K562 (cell line): Measurements from ENCODE around the gene BSCL2. TPM values are rescaled to one million over a fixed set of nuclear protein-coding genes. Genes with fewer than 3 reads are reported as not detected.

ENCODE experiments used
- CREB1 ChIP-seq, 2 experiments: sonication (generic) in 1 of 2; formaldehyde crosslinking in 1 of 2; IDR thresholded peaks; 2 replicates each; pipeline versions ENCODE4 v1.6.1 to v1.8.0; 2012 to 2022; ENCODE audit warnings: inconsistent platforms in 1 of 2, mild to moderate bottlenecking in 1 of 2, missing genetic modification reagents in 1 of 2, moderate library complexity in 1 of 2
- CXXC5 ChIP-seq: fragments of 250-450 bp; sonication (Bioruptor Pico); IDR thresholded peaks from 2 replicates; pipeline ENCODE4 v1.8.0; 2022; ENCODE audit warnings: inconsistent platforms, mild to moderate bottlenecking, moderate library complexity
- GTF2B ChIP-seq: IDR thresholded peaks from 2 replicates; pipeline ENCODE4 v1.6.1; 2011; ENCODE audit not compliant: insufficient read length; ENCODE audit errors: extremely low read depth
- LCOR ChIP-seq: sonication (generic); formaldehyde crosslinking; IDR thresholded peaks from 2 replicates; pipeline ENCODE4 v1.8.0; 2022; ENCODE audit warnings: mild to moderate bottlenecking, missing genetic modification reagents
- MED1 ChIP-seq: sonication (generic); formaldehyde crosslinking; IDR thresholded peaks from 2 replicates; pipeline ENCODE4 v1.8.1; 2023; ENCODE audit warnings: missing genetic modification reagents, borderline replicate concordance
- RNF219 ChIP-seq: fragments of 250-450 bp; sonication (Bioruptor Pico); IDR thresholded peaks from 2 replicates; pipeline ENCODE4 v1.5.0; 2022; ENCODE audit warnings: mild to moderate bottlenecking
- SRF ChIP-seq, 2 experiments: fragments of 250-450, 450-650 bp in 1 of 2; sonication (Bioruptor Pico) in 1 of 2; sonication (generic) in 1 of 2; formaldehyde crosslinking; IDR thresholded peaks; 2 replicates each; pipeline versions ENCODE4 v1.5.0 to v1.5.1; 2020 to 2022; ENCODE audit warnings: mild to moderate bottlenecking in 1 of 2, missing genetic modification reagents in 1 of 2
- ZBTB2 ChIP-seq: fragments of 450-650 bp; IDR thresholded peaks from 2 replicates; pipeline ENCODE4 v1.6.1; 2016; ENCODE audit warnings: antibody characterized with exemption
- ZFP1 ChIP-seq: fragments of 450-650 bp; formaldehyde crosslinking; IDR thresholded peaks from 2 replicates; pipeline ENCODE4 v1.4.0; 2020; ENCODE audit warnings: mild to moderate bottlenecking, mixed read lengths
- ZFP30 ChIP-seq: fragments of 250-450 bp; sonication (Bioruptor Pico); IDR thresholded peaks from 2 replicates; pipeline ENCODE4 v1.8.0; 2022; ENCODE audit warnings: moderate library complexity, mild to moderate bottlenecking, inconsistent platforms, borderline replicate concordance
- ZMIZ1 ChIP-seq, 2 experiments: fragments of 150-350 bp in 1 of 2; IDR thresholded peaks; 2 replicates each; pipeline ENCODE4 v1.6.1; 2012 to 2016; ENCODE audit warnings: low read depth in 2 of 2, low read length in 2 of 2, mild to moderate bottlenecking in 1 of 2, moderate library complexity in 1 of 2
- ZNF398 ChIP-seq: fragments of 250-450 bp; sonication (Bioruptor Pico); IDR thresholded peaks from 2 replicates; pipeline ENCODE4 v1.8.0; 2021; ENCODE audit warnings: moderate library complexity, mild to moderate bottlenecking, inconsistent platforms
- ZNF41 ChIP-seq: fragments of 250-450 bp; sonication (Bioruptor Pico); conservative IDR thresholded peaks from 2 replicates; pipeline ENCODE4 v1.4.0; 2020; ENCODE audit warnings: mild to moderate bottlenecking
- ZNF586 ChIP-seq: fragments of 450-650 bp; formaldehyde crosslinking; conservative IDR thresholded peaks from 2 replicates; pipeline ENCODE4 v1.4.0; 2020; ENCODE audit warnings: mild to moderate bottlenecking, moderate library complexity
- ZNF830 ChIP-seq: fragments of 250-450 bp; sonication (Bioruptor Pico); IDR thresholded peaks from 2 replicates; pipeline ENCODE4 v1.5.0; 2021; ENCODE audit warnings: mild to moderate bottlenecking
- polyA plus RNA-seq, 8 experiments: library from polyadenylated mRNA; depleted of rRNA in 4 of 8; stranded (reverse) in 5 of 8; unstranded in 3 of 8; fragments of >200 nt; fragmentation: Nextera tagmentation in 2 of 8; fragmentation: Illumina TruSeq in 1 of 8; extraction: Ambion mirVana in 2 of 8; extraction: Trizol in 1 of 8; gene quantifications; 2 replicates each; pipeline versions ENCODE4 v1.2.1 to v1.2.3, GENCODE V29; 2011 to 2014; ENCODE audit warnings: inconsistent platforms in 1 of 8, missing spikeins in 1 of 8
- total RNA-seq, 7 experiments: library from RNA; depleted of rRNA in 6 of 7; stranded (reverse); fragments of >200 nt in 6 of 7; fragmentation: Illumina TruSeq in 2 of 7; extraction: Trizol in 2 of 7; gene quantifications; 2 replicates each; pipeline versions ENCODE4 v1.2.1 to v1.2.3, GENCODE V29; 2011 to 2021; ENCODE audit warnings: low replicate concordance in 1 of 7

The BSCL2 gene
- total and polyA plus RNA-seq, 9 of the 15 experiments (the other 6 are each of a cell fraction or from before 2014, with no cell fraction given), result 18.9 to 51.7 (median 35.2) TPM

GRCh38 chr11:62678770-62679696 lies 28.2 kb downstream of the BSCL2 start, which contains the start of gene UBXN1 (continued):
- TF ChIP-seq RNF219 (CRISPR knock-in tag) (no peak), ZBTB2 (peak; percentile 50; the same call in 1 of the 2 replicates), CREB1 (IDR thresholded peaks at IDR 0.05) (no peak), CREB1 (CRISPR knock-in tag; IDR thresholded peaks at IDR 0.05) (no peak), ZFP1 (CRISPR knock-in tag) (no peak), ZNF41 (no peak), ZMIZ1 (IDR thresholded peaks at IDR 0.05; ENCODE audit: low read depth in 2 of 2, low read length in 2 of 2) (no peak), GTF2B (no peak), CXXC5 (CRISPR knock-in tag) (peak; percentile 66), ZFP30 (CRISPR knock-in tag) (no peak), LCOR (CRISPR knock-in tag) (no peak), SRF (CRISPR knock-in tag; IDR thresholded peaks at IDR 0.05) (no peak), ZNF830 (CRISPR knock-in tag) (no peak), MED1 (CRISPR knock-in tag) (no peak), ZNF586 (CRISPR knock-in tag) (no peak), ZNF398 (no peak)
